HG02798 (cell line): ENCODE data around the gene C1QTNF5.

Experiments used
- ATAC-seq: cut with Tn5 transposase; IDR thresholded peaks from one replicate; pipeline ENCODE4 v1.9.1; 2021; ENCODE audit warnings: mild to moderate bottlenecking; ENCODE audit not compliant: unreplicated experiment, poor library complexity

Gene C1QTNF5

GRCh38 chr11:119338965-119339588 is 1.6 kb downstream of the C1QTNF5 start:
- no peak for ATAC-seq

- peak; percentile 22 for ATAC-seq
Observed at GRCh38 chr11:119338318-119338890, 2.3 kb downstream of the C1QTNF5 start.

- no peak for ATAC-seq
Observed at GRCh38 chr11:119337581-119338317, 2.9 kb downstream of the C1QTNF5 start.

GRCh38 chr11:119336744-119337469 is 3.8 kb downstream of the C1QTNF5 start:
- no peak for ATAC-seq

GRCh38 chr11:119335655-119336543 is 4.8 kb downstream of the C1QTNF5 start:
- ATAC-seq, result no peak

GRCh38 chr11:119335091-119335654 is 5.5 kb downstream of the C1QTNF5 start:
- no peak for ATAC-seq

- ATAC-seq, result peak; percentile 97
Observed at GRCh38 chr11:119334174-119334930, 6.3 kb downstream of the C1QTNF5 start, which contains the start of gene RNF26. TSS of gene RNF26 (plus strand) at chr11:119334527. CDS start at chr11:119335123, 596 bp downstream.

- ATAC-seq, result no peak
Observed at GRCh38 chr11:119332111-119332765, 8.4 kb downstream of the C1QTNF5 start.

- no peak for ATAC-seq
Observed at GRCh38 chr11:119330237-119330636, 10.4 kb downstream of the C1QTNF5 start.

- no peak for ATAC-seq
Observed at GRCh38 chr11:119329320-119329719, 11.4 kb downstream of the C1QTNF5 start.

- ATAC-seq, result no peak
Observed at GRCh38 chr11:119324189-119324588, 16.5 kb downstream of the C1QTNF5 start.

GRCh38 chr11:119323532-119324033 is 17.1 kb downstream of the C1QTNF5 start:
- ATAC-seq, result no peak

GRCh38 chr11:119322921-119323531 is 17.7 kb downstream of the C1QTNF5 start:
- no peak for ATAC-seq

GRCh38 chr11:119322360-119322739 is 18.3 kb downstream of the C1QTNF5 start:
- ATAC-seq, result no peak

GRCh38 chr11:119320776-119321524 is 19.7 kb downstream of the C1QTNF5 start:
- ATAC-seq, result peak; percentile 51

GRCh38 chr11:119320240-119320775 is 20.4 kb downstream of the C1QTNF5 start:
- no peak for ATAC-seq
